Tibial nerve (tissue), 4 donors: ENCODE results near the gene PTTG1. TPM values are rescaled to one million over a fixed set of nuclear protein-coding genes. Genes with fewer than 3 reads are reported as not detected.

ENCODE experiments used
- small RNA-seq: library from RNA; depleted of rRNA; stranded (forward); fragments of <200 nt; gene quantifications from one replicate; pipeline ENCODE3, GENCODE V24; 2016
- total RNA-seq, 4 donors: library from RNA; depleted of rRNA; stranded (reverse); fragments of >200 nt; gene quantifications; one replicate each; pipeline ENCODE4 v1.1.0, GENCODE V29; 2016

The PTTG1 gene
- total RNA-seq, 4 donors from 2014 or later, result 3.7 to 11.1 (median 6.8) TPM

Small RNA genes lying within 50 kb of the gene (small RNA-seq; reads per million reads assigned to genes)
- not detected for gene MIR3142

Other genes with a start within 250 kb of the PTTG1 start
- not detected for gene FABP6, start 192.3 kb upstream of the PTTG1 start, total RNA-seq
- gene CCNJL, start 109.3 kb upstream of the PTTG1 start, total RNA-seq, result 1 to 10 TPM in 1 of 4 donors, under 1 TPM in 2, not detected in 1; 0.44 to 1.5 (median 0.63) TPM
- 1 to 10 TPM; 1.5 to 5.7 (median 3.3) TPM for gene C1QTNF2, start 51.2 kb upstream of the PTTG1 start, total RNA-seq
- 10 to 100 TPM in 1 of 4 donors, 1 to 10 TPM in 3; 5.7 to 12.5 (median 7.1) TPM for gene FAM200C, start 21.8 kb upstream of the PTTG1 start, total RNA-seq
- gene SLU7, start 2.8 kb upstream of the PTTG1 start, total RNA-seq, result 10 to 100 TPM; 68.2 to 76.8 (median 71.1) TPM